Retinal pigment epithelial cell (primary cell): ENCODE results near the gene PDCD5.

Experiments
- DNase-seq: peaks from one replicate; pipeline ENCODE4 v3.0.0-alpha.2; 2010; ENCODE audit warnings: low read depth
- H3K4me3 ChIP-seq: 2 replicates; pipeline ENCODE4 v1.5.1; 2011; ENCODE audit warnings: mild to moderate bottlenecking, low read length, control low read depth, moderate library complexity
- TF ChIP-seq, protein P1 (sequence below): conservative IDR thresholded peaks from 2 replicates; pipeline ENCODE4 v1.5.1; 2011; ENCODE audit warnings: low read depth, low read length, control low read depth, inconsistent platforms

Gene PDCD5

DNA sequence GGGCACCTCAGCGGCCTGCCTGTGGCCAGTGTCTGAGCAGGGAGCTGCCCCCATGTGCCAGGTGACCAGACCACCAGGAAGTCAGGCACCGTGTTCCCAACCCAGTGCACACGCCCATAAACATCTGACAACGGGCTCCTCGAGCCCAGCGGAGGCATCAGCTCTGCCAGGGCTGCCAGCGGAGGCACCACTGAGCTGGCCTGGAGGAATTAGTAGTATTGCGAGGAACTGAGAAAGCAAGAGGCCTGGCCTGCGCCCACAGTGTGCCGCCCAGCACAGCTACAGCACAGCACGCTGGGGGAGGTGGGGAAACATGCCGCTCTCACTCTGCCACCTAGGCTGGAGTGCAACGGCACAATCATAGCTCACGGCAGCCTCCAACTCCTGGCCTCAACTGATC, 49.3 kb downstream of the PDCD5 start:
- DNase-seq = no peak
- TF ChIP-seq, protein P1, sequence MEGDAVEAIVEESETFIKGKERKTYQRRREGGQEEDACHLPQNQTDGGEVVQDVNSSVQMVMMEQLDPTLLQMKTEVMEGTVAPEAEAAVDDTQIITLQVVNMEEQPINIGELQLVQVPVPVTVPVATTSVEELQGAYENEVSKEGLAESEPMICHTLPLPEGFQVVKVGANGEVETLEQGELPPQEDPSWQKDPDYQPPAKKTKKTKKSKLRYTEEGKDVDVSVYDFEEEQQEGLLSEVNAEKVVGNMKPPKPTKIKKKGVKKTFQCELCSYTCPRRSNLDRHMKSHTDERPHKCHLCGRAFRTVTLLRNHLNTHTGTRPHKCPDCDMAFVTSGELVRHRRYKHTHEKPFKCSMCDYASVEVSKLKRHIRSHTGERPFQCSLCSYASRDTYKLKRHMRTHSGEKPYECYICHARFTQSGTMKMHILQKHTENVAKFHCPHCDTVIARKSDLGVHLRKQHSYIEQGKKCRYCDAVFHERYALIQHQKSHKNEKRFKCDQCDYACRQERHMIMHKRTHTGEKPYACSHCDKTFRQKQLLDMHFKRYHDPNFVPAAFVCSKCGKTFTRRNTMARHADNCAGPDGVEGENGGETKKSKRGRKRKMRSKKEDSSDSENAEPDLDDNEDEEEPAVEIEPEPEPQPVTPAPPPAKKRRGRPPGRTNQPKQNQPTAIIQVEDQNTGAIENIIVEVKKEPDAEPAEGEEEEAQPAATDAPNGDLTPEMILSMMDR = no peak
- no peak overlapping the region for H3K4me3 ChIP-seq

DNA sequence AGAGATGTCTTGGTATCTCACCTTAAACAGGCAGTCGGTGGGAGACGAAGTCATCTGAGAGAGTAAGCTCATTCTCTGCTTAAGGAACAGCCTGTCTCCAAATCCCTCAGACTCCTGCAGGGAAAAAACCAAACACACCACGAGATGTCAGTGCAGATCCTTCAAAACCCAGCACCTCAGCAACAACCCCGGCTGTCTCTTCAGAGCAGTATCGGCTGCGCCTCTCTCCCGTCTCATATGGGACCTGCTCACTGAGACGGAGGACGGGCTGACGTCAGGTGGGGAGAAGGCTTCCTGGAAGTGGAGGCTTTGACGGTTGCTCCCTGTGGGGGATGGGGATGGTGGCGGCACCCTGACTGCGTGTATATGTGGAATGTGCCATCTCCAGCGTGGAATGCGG, 50.4 kb downstream of the PDCD5 start:
- DNase-seq = no peak
- no peak overlapping the region for H3K4me3 ChIP-seq
- TF ChIP-seq, protein P1 = no peak
